ENCODE data around the gene UBALD1.

- no peak for TF ChIP-seq EZH2 (IDR thresholded peaks at IDR 0.05; ENCODE audit: borderline replicate concordance)
- no peak for TF ChIP-seq EZH2phosphoT487 (IDR thresholded peaks at IDR 0.05; ENCODE audit: low read depth, severe bottlenecking, unreplicated experiment)
These were observed 3.2 kb downstream of the UBALD1 start for GRCh38 chr16:4611337-4612021.

All from hepatocyte (in vitro differentiated cells).